HG02943 (cell line): ENCODE measurements around the gene LRCH1.
A peak's percentile ranks its signal among the peaks of the same experiment; 100 is the strongest.

Experiments used
- ATAC-seq: cut with Tn5 transposase; IDR thresholded peaks from one replicate; pipeline ENCODE4 v1.9.1; 2021; ENCODE audit warnings: mild to moderate bottlenecking, low read depth, moderate library complexity; ENCODE audit not compliant: unreplicated experiment

Gene LRCH1

DNA sequence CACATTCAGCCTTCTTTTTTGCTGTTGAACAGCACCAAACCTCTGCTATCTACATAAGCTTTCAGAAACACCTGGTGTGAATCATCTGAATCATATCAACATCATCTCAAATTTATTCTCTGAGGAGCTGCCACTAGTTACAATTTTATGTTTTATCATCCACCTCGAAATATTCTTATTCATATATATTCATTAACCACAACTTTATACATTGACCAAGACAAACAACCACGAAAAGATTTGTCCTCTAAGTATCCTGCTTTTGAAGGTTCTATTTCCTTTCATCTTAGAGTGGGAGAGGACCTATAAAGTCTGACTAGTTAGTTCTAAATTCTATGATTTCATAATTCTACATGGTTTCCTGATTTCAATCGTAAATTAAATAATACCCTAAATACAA, 225.1 kb downstream of the LRCH1 start:
- ATAC-seq = no peak

DNA sequence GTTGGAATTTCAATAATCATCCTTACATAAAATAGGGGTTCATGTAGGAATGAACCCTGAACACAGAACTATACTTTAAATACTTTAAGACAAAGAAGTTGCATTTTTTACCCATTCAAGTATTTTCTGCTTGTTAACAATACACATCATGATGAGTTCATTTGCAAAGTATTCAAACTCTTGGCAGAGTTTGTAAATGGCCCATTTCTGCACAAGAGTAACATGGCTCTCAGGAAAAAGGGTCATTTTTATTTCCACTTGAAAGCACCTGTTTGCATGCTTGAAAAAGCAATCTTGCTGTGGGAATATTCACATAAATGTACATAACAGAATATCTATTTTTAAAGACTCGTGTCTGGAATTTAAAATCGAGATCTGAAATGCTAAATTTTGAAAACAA, 225.9 kb downstream of the LRCH1 start:
- ATAC-seq = no peak

DNA sequence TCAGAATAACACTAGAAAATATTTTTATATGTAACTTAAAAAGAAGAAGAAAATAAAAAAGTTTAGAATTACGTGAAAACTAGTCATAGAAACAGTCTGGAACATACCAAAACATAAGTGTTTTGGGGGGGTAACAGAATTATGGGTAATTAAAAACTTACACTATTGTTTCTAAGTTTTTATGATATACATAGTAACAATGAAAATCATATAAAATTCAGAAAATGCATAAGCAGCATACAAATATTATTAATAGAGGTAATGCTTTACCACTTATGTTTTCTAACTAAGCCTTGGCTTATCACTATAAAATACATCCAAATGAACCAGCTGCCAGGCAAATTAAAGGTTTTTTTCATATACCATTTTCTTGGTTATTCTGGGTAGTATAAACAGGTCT, 229.1 kb downstream of the LRCH1 start:
- no peak for ATAC-seq

DNA sequence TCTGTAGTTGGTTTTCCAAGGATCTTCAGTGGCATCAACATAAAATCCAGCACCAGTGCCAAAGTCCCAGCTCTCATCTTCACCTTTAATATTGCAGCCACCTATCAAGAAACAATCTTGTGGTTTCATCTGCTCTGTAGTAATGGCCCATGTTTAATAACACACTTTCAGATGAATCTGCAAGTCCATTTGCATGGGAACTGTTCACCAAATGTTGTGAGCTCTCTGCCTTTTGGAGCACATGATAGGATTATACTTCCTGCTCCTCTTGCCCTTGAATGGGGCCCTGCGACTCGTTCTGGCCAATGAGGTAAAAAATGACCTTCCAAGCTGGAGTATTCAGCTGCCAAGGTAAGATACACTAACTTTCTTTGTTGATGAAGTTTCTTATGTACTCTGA, 229.7 kb downstream of the LRCH1 start:
- ATAC-seq = no peak

DNA sequence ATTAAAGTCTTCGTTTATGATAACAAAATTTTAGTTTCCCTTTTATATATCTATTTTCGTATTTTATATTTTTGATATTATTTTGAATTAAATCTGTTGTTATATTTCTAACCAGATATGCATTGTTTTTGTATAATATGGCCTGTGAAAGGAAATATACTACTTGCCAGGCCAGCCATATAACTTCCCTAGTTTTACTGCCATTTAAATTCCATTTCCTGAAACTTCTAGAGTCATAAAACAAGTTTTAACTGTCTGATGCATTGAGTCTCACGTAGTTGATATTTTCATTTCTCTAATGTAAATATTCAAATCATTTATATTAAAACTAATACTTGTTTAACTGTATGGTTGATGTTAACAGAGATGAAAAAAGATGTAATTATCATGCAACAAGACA, 230.5 kb downstream of the LRCH1 start:
- ATAC-seq = no peak

DNA sequence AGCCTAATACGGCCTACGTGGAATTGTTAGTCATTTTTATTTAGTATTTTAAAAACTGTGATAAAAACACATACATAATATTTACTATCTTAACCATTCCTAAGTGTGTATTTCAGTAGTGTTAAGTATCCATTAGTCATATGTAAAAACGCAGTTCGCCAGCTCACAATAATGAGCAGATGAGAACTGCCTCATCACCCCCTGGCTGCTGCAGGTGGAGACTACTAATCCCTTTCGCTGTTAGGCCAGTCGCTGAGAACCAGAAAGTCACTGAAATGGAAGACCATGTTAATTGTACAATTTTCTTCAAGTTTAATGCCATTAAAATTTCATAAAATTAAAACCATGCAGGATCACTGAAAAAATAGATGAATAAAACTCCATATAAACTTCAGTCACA, 242.4 kb downstream of the LRCH1 start:
- no peak for ATAC-seq

DNA sequence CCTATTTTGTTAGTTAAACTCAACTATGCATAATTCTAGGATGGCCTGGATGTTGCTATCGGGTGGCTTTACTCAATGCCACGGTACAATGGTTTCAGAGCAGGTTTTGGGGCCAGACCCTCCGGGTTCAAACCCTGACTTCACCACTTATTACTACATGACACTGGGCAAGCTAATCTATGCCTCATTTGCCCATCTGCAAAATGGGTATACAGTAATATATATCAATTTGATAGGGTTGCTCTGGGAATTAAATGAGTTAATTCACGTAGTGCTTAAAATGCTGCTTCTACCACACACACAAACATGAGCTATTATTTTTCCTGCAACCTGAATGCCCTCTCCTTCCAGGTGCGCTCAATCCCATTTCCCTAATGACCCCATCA, 243.2 kb downstream of the LRCH1 start:
- ATAC-seq = no peak

DNA sequence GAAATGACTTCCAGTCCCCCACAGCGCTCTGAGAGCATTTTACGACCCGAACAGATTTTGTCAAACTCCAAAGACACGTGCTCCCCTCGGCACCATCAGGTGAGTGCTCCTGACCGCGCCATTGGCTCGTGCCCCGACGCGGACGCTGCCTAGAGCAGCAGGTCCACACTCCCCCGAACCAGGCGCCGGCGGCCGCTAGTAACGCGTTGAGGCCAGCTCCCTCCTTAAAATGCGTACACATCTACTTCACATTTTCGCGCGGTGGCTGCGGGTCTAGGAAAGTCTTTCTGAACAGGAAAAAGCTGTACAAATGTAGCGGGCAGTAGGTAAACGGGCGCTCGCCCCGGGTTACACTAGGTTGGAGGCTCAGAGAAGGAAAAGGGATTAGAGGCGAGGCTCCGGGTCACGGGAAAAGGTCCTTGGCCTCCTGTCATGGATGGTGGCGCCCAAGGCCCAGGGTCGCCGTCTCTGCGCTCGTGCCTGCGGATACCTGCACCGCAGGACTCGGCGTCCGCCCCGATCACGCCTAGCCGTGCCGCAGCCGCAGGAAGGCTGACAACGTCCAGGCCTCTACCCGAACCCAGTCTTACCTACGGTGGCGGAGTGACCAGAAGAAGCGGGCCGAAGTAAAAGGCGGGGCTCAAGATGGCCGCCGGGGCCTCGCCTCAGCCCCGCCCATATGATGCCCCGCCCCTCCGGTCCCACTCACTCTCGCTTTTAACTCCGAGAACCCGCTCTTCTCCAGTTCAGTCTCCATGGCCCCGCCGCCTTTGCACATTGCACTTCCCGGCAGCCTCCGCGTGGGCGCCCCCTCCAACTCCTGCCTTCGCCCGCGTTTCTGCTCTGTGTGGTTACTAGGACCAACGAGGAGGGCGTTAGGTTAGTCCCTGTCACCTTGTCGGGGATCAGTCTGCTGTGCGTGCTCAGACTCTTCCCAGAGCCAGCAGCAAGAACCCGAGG, 243.8 kb downstream of the LRCH1 start, which contains the start of gene ESD:
TSS of gene ESD (minus strand) at position 647 of the 960 bp plus-strand sequence. CDS start 5,748 bp downstream, outside the sequence.
- peak; percentile 88 for ATAC-seq

DNA sequence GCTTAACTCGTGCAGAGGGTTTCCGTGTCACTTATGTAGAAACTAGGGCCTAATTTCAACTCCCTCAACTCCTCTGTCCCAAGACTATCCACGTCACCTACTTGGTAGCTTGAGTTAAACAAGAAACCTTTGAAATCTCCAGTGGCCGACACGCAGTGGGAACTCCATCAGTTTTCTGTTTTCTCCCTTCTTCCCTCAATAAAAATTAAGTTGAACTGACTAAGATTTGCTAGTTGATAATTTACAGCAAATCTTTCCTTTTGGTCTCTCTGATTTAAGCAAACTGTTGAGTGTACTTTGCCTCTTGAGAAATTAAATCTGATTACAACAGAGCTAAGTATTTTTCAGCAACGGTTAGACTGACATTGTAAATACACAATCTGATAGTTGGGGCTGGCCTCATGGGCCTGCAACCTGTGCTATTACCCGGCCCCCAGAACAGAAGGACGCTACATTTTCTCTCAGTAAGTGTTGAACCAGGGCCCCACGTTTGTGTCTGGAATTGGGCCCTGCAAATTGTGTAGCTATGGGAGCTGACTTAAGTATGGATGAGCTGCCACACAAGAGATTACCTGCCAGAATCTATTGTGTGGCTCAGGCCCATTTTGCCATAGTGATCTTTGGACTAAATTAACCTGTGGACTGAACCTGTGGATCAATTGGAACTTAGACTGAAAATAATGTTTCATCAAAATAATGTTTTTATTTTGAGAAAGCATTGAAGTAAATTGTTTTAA, 244.7 kb downstream of the LRCH1 start:
- ATAC-seq = no peak

DNA sequence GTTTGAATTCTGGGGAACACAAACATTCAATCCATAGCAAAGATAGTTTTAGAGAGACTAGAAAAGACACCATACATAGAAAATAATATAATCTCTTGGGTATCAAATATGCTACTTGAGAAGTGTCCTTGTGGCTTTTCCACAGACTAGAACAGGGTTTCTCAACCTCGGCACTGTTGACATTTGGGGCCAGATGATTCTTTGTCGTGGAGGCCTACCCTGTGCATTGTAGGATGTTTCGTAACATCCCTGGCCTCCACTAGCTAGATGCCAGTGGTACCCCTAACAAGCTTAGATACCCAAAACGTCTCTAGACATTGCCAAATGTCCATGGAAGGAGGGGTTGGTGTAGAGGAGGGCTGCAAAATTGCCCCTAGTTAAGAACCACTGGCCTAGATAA, 246.2 kb downstream of the LRCH1 start:
- ATAC-seq = no peak

DNA sequence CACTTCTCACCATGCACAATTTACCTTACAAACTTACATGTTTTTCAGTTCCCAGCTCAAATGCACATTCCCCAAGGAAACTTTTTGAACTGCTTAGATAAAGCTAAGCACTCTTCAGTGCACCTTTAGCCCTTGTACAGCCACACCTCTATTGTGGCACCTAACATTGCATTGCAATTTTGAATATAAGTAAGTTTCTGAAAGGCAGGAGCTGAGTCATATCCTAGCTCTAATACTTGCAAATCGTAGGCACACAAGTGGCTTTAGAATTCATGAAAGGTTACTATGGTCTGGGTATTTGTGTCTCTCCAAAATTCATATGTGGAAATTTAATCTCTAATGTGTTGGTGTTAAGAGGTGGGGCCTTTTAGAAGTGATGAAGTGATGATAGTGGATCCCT, 248.9 kb downstream of the LRCH1 start:
- no peak for ATAC-seq
